Lower lobe of right lung (tissue), 2 donors: ENCODE data around the gene FBF1. TPM values are rescaled to one million over a fixed set of nuclear protein-coding genes. Genes with fewer than 3 reads are reported as not detected.

Experiments
- ATAC-seq, 2 donors: fragments of 200-7000 bp; cut with Tn5 transposase; one replicate each; pipeline ENCODE4 v1.9.1; 2020 to 2022; ENCODE audit warnings: mild to moderate bottlenecking in 2 of 2, moderate library complexity in 2 of 2
- DNase-seq: peaks from one replicate; pipeline ENCODE4 v3.0.0-alpha.2; 2020
- H3K27ac ChIP-seq: fragments of 200-600 bp; one replicate; pipeline ENCODE4 v1.8.0; 2022
- H3K27me3 ChIP-seq: fragments of 200-600 bp; one replicate; pipeline ENCODE4 v1.8.0; 2022; ENCODE audit warnings: low read depth
- H3K36me3 ChIP-seq: fragments of 200-600 bp; one replicate; pipeline ENCODE4 v1.8.0; 2022; ENCODE audit warnings: mild to moderate bottlenecking
- H3K4me1 ChIP-seq: fragments of 200-600 bp; one replicate; pipeline ENCODE4 v1.8.0; 2022
- H3K4me3 ChIP-seq: fragments of 200-600 bp; one replicate; pipeline ENCODE4 v1.8.0; 2022; ENCODE audit warnings: mild to moderate bottlenecking
- H3K9me3 ChIP-seq: fragments of 200-600 bp; one replicate; pipeline ENCODE4 v1.8.0; 2022
- intact Hi-C: fragments of 100-400 bp; cut with DNase I; formaldehyde crosslinking; loops from one replicate; pipeline ENCODE4 v1.11.0; 2022
- total RNA-seq: library from RNA; stranded (reverse); fragmentation: NEBNext Ultra II Directional; extraction: Animal tissue kit (Norgen Biotek cat#: 25700); gene quantifications from one replicate; pipeline ENCODE4 v1.2.1, GENCODE V29; 2021
- TF ChIP-seq, protein P1 (sequence below): fragments of 200-600 bp; IDR thresholded peaks from one replicate; pipeline ENCODE4 v1.8.0; 2022; ENCODE audit warnings: antibody characterized with exemption, mild to moderate bottlenecking
- donor health status: DM: no; HTN: yes; CAD: no; lungs with severe emphysema.

Gene FBF1
- total RNA-seq, 1 donor from 2014 or later = 13.1 TPM

DNA sequence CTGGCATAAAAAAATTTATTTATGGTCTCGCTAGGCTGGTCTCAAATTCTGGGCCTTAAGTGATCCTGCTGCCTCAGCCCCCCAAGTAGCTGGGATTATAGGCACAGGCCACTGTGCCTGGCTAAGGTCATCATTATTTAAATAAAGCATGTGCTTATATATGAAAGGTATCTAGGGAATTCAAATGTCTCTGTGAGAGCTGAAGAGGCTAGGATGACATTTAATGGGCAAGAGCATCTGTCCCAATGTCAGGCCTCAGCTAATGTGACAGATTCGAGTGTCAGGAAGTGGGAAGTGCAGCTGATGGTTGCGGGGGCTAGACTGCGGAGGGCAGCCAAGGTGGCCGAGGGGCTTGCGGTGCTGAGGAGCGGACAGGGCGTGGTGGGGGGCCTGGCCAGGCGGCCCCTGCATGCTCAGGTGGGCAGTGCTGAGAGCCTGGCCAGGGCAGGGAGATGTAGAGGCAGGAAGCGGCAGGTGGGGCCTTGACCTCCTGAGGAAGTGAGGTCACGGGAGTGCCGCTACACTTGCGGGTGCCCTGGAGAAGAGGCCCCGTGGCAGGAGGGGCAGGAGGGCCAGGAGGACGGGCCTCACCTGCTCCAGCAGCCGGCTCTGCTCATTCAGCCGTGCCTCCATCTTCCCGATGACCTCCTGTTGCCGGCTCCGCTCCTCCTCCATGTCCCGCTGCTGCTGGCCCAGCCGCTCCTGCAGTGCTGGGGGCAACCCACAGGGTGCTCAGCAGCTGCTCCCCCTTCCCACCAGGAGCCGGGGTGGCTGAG lies 23.5 kb downstream of the FBF1 start:
- TF ChIP-seq, protein P1, sequence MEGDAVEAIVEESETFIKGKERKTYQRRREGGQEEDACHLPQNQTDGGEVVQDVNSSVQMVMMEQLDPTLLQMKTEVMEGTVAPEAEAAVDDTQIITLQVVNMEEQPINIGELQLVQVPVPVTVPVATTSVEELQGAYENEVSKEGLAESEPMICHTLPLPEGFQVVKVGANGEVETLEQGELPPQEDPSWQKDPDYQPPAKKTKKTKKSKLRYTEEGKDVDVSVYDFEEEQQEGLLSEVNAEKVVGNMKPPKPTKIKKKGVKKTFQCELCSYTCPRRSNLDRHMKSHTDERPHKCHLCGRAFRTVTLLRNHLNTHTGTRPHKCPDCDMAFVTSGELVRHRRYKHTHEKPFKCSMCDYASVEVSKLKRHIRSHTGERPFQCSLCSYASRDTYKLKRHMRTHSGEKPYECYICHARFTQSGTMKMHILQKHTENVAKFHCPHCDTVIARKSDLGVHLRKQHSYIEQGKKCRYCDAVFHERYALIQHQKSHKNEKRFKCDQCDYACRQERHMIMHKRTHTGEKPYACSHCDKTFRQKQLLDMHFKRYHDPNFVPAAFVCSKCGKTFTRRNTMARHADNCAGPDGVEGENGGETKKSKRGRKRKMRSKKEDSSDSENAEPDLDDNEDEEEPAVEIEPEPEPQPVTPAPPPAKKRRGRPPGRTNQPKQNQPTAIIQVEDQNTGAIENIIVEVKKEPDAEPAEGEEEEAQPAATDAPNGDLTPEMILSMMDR = no peak
- Histone ChIP-seq H3K27ac (no peak overlapping the region), H3K27me3 (no peaks in the 10 kb centered on the region), H3K4me1 (no peaks in the 10 kb centered on the region), H3K4me3 (no peak overlapping the region), H3K36me3 (peaks cover 8% of the 10 kb centered on the region), H3K9me3 (no peaks in the 10 kb centered on the region)
- ATAC-seq (no peak), DNase-seq (no peak)
- intact Hi-C loops = no loop called here

DNA sequence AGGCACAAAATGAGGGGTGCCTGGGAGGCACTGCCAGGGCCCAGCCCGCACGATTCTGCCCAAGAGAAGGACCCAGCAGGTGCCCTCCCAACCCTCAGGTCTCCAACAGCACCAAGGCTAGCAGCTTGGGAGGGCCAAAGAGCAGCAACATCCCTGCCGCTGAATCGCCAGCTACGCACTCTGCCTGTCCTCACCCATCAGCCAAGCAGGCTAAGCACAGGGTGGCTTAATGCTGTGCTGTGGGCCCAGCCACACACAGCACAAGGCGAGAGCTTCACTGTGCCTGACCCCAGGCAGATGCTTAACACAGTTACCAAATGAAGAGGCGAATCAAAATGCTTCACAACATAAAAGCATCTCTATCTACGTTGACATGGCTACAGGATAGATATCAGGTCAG lies 25.6 kb downstream of the FBF1 start:
- intact Hi-C loops = no loop called here
- Histone ChIP-seq H3K4me3 (no peak overlapping the region), H3K27me3 (no peaks in the 10 kb centered on the region), H3K36me3 (peaks cover 8% of the 10 kb centered on the region), H3K27ac (no peak overlapping the region), H3K9me3 (no peaks in the 10 kb centered on the region), H3K4me1 (peaks cover 7% of the 10 kb centered on the region)
- no peak for DNase-seq
- TF ChIP-seq, protein P1 = no peak
- no peak for ATAC-seq

DNA sequence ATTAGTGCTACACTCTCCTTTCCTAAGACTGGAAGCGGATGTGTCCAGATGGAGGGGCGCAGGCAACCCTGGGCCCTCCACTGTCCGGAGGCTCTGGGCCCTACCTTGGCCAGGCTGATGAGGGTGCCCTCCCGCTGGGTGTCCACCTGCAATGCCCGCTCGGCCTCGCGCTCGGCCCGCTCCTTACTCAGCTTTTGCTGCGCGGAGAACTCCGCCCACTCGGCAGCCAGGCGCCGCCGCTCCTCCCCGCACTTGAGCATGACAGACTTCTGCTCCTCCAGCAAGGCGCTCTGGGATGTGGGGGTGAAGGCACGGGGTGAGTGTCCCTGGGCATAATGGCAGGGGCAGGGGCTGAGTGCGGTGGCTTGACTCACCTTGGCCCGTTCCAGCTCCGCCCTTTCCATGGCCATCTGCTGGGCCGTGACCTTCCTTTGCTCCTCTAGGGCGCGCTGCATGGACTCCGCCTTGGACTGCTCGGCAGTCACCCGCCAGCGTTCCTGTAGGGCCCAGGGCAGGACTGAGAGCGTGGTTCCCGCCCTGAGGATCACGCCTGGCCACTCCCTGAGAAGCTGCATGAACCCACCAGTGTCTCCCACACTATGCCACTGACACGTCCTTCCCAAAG lies 26.1 kb downstream of the FBF1 start:
- no peak overlapping the region for H3K27ac ChIP-seq
- DNase-seq = no peak
- H3K4me1 ChIP-seq = peaks cover 12% of the 10 kb centered on the region
- H3K9me3 ChIP-seq = no peaks in the 10 kb centered on the region
- intact Hi-C loops = no loop called here
- peaks cover 8% of the 10 kb centered on the region for H3K36me3 ChIP-seq
- TF ChIP-seq, protein P1 = no peak
- no peaks in the 10 kb centered on the region for H3K27me3 ChIP-seq
- no peak overlapping the region for H3K4me3 ChIP-seq
- ATAC-seq = no peak

DNA sequence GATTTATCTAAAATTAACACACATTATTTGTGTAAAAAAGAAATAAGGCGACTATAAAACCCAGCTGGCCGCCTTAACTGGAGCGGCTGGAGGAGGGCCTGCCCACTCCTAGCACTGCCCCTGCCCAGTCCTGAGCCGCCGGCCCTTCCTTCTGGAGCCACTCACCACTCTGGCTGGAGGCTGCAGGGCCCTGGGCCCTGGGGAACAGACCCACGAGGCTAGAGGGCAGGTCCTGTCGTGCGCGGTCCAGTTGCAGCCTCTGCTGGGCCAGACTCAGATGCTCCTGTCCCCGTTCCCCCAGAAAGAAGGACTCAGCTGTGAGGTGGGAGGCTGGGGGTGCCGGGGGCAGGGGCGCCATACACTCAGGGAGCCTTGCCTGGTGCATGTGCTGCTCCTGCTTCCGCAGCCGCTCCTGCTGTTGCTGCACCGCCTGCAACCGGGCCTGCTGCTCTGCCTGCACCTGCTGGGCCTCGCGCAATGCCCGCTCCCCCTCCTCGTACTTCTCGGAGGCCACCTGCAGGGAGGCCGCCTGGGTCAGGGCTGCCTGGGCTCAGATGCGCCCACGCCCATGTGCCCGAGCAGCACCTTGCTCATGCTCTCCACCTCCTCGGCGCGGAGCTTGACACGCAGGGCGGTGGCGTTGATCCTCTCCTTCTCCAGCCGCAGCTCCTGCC lies 27.2 kb downstream of the FBF1 start:
- H3K27ac ChIP-seq = no peak overlapping the region
- peaks cover 22% of the 10 kb centered on the region for H3K4me1 ChIP-seq
- intact Hi-C loops = no loop called here
- DNase-seq (no peak), ATAC-seq (no peak)
- no peak overlapping the region for H3K4me3 ChIP-seq
- H3K9me3 ChIP-seq = no peaks in the 10 kb centered on the region
- TF ChIP-seq, protein P1 = no peak
- peaks cover 8% of the 10 kb centered on the region for H3K36me3 ChIP-seq
- no peaks in the 10 kb centered on the region for H3K27me3 ChIP-seq

DNA sequence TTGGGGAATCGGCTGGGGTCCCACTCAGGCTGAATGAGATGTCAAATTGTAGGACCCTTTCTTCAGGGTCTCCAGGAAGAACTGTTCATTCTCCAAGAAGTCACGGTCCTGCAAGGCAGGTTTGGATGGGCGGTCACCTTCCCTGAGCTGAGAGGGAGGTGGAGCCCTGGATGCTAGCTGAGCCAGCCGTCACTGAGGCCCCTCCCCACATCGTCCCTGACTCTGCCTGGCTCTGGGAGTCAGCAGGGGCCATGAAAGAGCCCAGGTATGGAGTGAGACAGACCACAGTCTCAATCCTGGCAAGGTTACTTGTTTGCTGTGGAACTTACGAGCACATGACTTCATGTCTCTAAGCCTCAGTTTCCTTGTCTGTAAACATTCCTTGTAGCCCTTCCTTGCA lies 30.1 kb downstream of the FBF1 start:
- no peak overlapping the region for H3K4me3 ChIP-seq
- peak overlapping the region; percentile 2 for H3K27ac ChIP-seq
- DNase-seq (no peak), ATAC-seq (peak; percentile 28 to 54)
- intact Hi-C loops = no loop called here
- H3K36me3 ChIP-seq = peaks cover 8% of the 10 kb centered on the region
- no peaks in the 10 kb centered on the region for H3K27me3 ChIP-seq
- H3K4me1 ChIP-seq = peaks cover 36% of the 10 kb centered on the region
- TF ChIP-seq, protein P1 = no peak
- no peaks in the 10 kb centered on the region for H3K9me3 ChIP-seq
